ENCODE measurements around the gene CBFA2T2.
A peak's percentile ranks its signal among the peaks of the same experiment; 100 is the strongest.
"Not testable (repeated sequence)": the region's sequence is repeated elsewhere in the genome, so short reads cannot be mapped to it uniquely, and the experiment has no call there.

Gene CBFA2T2

DNA sequence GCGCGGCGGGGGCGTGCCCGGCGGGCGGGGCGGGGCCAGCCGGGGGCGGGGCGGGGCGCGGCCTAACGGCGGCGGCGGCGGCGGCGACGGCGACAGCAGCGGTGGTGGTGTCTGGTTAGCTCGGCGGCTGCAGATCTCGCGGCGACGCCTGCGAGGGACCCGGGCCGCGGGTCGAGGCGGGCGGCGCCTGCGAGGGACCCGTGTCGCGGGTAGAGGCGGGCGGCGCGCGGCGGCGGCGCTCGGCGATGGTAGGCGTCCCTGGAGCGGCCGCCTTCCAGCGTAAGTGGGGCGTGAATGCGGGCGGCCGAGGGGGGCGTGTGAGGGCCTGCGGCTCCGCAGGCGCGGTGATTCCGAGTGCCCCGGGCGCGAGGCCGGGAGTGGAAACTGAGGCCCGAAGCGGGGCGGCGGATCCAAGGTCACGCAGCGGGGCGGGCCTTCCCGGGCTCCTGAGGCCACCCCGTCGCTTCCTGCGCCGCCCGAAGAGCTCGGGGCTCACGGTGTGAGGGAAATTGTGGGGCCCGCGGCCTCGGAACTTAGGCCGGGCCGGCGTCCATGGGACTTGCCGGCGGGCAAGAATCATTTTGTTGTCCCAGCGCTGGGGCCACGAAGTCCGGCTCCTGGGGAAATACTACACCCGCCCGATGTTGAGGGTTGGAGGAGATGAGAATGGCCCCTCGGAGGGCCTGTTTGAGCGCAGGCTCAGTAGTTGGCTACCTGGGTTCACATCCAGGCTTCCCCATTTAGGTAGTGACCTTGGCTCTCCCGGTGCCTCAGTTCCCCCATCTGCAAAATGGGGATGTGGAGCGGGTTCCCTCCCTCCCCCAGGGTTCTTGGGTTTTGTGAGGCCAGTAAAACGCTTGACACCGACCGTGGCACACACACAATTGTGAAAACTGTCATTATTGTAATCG is at the start of gene CBFA2T2:
Gene CBFA2T2, plus strand, starts transcription at position 74 of the 911 bp plus-strand sequence. Its CDS starts 172 bp downstream, at position 246.
- peak within 1 kb of the TSS; percentile 91 for H3K4me3 ChIP-seq (replicated peaks; ENCODE audit: low read depth, low read length)
- peak; percentile 61 for DNase-seq (ENCODE audit: low read depth)

DNA sequence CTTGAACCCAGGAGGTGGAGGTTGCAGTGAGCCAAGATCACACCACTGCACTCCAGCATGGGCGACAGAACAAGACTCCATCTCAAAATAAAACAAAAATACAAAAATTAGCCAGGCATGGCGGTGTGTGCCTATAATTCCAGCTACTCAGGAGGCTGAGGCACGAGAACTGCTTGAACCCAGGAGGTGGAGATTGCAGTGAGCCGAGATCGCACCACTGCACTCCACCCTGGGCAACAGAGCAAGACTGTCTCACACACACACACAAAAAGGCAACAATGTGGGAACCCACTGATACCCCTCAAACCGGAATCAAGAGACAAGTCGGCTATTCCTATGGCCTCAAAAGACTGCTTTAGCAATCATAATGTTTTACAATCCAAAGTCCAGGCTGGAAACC is 49.3 kb upstream of the CBFA2T2 start:
- not testable (repeated sequence) for DNase-seq (ENCODE audit: low read depth)

More for the DNA sequence above, at the start of gene CBFA2T2:
- TF ChIP-seq, protein P1, sequence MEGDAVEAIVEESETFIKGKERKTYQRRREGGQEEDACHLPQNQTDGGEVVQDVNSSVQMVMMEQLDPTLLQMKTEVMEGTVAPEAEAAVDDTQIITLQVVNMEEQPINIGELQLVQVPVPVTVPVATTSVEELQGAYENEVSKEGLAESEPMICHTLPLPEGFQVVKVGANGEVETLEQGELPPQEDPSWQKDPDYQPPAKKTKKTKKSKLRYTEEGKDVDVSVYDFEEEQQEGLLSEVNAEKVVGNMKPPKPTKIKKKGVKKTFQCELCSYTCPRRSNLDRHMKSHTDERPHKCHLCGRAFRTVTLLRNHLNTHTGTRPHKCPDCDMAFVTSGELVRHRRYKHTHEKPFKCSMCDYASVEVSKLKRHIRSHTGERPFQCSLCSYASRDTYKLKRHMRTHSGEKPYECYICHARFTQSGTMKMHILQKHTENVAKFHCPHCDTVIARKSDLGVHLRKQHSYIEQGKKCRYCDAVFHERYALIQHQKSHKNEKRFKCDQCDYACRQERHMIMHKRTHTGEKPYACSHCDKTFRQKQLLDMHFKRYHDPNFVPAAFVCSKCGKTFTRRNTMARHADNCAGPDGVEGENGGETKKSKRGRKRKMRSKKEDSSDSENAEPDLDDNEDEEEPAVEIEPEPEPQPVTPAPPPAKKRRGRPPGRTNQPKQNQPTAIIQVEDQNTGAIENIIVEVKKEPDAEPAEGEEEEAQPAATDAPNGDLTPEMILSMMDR (IDR thresholded peaks at IDR 0.05; ENCODE audit: low read length, missing control alignments): no peak

DNA sequence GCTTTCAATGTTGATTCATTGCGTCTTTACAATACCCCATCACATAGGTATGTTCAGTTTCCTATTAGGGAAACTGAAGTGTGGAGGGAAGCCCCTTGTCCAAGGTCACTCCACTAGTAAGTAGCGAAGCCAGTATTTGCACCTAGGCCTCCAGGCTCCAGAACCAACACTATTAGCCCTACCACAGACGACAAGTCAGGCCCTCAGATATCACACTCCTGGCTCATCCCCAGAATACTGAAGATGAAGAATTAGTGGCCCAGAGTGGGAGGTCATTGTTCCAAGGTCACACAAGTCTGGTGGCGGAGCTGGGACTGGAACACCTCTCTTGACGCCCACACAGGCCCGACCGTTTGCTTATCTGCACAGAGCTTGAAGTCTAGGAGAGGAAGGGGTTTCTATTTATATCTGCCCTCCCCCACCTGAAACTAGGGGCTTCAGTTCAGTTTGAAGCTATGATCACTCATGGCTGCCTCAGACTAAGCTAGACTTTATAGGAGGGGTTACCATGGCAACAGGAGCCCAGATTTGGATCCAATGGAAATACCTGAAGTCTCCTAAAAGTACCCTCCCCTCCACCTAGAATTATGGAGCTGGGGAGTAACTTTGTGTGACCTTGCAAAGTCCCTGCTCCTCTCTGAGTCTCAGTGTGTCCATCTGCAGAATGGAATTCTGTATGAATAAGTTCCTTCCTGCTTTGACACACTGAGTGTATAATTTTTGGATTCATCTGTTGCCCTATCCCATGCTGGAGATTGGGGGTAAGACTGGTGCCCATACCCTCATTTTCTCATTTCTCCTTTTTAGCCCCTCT is 48.5 kb upstream of the CBFA2T2 start:
- TF ChIP-seq, protein P1 (IDR thresholded peaks at IDR 0.05; ENCODE audit: low read length, missing control alignments): no peak
- no peak overlapping the region for H3K4me3 ChIP-seq (replicated peaks; ENCODE audit: low read depth, low read length)
- no peak for DNase-seq (ENCODE audit: low read depth)

More for the DNA sequence above, 49.3 kb upstream of the CBFA2T2 start:
- not testable (repeated sequence) for H3K4me3 ChIP-seq (replicated peaks; ENCODE audit: low read depth, low read length)

DNA sequence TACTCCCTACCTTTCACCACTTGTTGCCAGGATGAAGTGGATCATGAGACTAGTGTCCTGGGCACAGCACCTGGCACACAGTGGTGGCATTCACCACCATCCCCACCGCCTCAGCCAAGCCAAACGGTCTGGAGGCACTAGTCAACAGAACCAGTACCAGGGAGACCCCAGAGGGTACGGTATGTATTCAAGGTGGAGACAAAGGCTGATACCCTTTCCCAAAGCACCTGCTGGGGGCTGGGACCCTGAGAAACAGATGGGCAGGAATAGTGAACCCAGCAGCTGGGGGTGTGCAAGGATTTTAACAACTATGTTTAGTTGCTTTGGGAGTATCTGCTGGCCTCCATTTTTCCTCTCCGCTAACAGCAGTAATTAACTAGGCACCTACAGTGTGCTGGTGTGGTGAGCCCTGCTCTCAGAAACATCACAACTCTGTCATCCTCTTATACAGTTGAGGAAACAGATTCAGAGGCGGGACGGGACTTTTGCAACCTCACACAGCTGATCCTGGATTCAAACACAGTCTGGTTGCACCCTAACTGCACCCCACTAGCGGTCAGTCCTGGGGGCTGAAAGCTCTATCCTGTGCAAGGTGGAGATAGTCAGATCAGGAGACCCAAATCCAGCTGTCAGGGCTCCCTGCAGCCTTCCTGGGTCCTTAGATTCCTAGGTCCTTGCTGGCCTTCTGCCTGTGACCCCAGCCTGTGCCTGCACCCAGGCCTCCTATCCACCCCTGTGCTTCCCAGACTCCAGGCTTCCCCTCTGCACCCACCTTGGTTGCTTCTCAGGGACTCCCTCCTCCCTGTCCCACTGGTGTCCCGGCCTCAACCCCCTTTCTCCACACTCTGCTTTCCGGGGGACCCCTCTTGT is 47.5 kb upstream of the CBFA2T2 start:
- no peak for DNase-seq (ENCODE audit: low read depth)
- H3K4me3 ChIP-seq (replicated peaks; ENCODE audit: low read depth, low read length): peak overlapping the region; percentile 70
- TF ChIP-seq, protein P1 (IDR thresholded peaks at IDR 0.05; ENCODE audit: low read length, missing control alignments): no peak

DNA sequence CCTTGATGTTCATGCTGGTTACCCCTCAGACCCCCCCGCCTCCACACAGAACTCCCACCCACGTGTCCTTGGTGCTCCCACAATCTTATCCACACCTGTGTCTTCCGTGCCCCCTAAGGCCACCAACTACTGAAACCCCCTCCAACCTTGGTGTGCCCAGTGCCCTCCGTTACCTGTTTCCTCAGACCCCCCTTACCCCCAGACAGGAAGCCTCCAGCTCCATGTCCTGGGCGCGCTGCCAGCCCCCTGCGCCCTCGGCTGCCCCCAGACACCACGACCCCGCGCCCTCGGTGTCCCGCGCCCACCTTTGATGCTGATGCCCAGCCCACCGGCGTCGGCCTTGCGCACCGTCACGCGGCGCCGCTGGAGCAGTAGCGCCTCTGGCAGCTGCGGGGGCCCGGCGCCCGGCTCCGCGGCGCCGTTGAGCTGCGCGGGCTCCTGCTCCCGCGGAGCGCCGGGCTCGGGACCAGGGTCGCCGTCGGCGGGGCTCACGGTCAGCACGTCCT is 46.8 kb upstream of the CBFA2T2 start:
- DNase-seq (ENCODE audit: low read depth): no peak
- TF ChIP-seq, protein P1 (IDR thresholded peaks at IDR 0.05; ENCODE audit: low read length, missing control alignments): no peak
- peak overlapping the region; percentile 70 for H3K4me3 ChIP-seq (replicated peaks; ENCODE audit: low read depth, low read length)

DNA sequence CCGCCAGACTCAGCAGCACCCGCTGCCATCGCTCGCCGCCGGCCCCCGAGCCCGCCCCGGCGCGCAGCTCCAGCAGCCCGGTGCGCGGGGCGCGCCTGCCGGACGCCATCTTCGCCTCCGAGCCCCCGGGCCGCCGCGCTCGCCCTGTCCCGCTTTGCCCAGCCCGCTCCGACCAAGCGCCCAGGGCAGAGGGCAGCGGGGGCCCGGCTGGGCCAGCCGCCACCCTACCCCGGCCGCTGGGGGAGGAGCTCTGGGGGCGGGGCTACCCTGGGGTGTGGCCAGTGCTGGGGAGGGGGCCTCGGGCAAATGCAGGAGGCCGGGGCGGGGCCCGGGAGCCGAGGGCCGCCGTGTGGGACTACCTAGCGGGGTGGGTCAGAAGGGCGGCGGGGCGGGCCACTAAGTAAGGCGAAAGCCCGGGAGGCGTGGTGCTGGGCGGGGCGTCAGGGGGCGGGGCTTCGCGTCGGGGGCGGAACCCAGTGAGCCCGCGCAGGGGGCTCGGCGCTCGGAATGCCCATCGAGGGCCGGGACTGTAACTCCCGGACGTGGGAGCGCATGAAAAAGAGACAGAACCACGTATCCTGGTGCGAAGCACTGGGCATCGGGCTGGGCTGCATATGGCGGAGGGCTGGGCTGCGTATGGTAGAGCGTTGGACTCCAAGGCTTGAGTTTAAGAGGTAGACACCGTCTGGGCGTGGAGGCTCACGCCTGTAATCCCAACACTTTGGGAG is 46.2 kb upstream of the CBFA2T2 start, which contains the start of gene SNTA1:
Gene SNTA1, minus strand, starts transcription at position 252 of the 728 bp plus-strand sequence. Its CDS starts 143 bp downstream, at position 109.
- DNase-seq (ENCODE audit: low read depth): peak; percentile 75
- TF ChIP-seq, protein P1 (IDR thresholded peaks at IDR 0.05; ENCODE audit: low read length, missing control alignments): no peak
- peak within 1 kb of the TSS; percentile 70 for H3K4me3 ChIP-seq (replicated peaks; ENCODE audit: low read depth, low read length)
